NAMALWA (cell line): Measurements from ENCODE around the gene KCNH4.
"Not testable (repeated sequence)": the region's sequence is repeated elsewhere in the genome, so short reads cannot be mapped to it uniquely, and the experiment has no call there.

Experiments
- DNase-seq: peaks from one replicate; pipeline ENCODE4 v3.0.0-alpha.2; 2015; ENCODE audit warnings: low spot score

The KCNH4 gene

DNA sequence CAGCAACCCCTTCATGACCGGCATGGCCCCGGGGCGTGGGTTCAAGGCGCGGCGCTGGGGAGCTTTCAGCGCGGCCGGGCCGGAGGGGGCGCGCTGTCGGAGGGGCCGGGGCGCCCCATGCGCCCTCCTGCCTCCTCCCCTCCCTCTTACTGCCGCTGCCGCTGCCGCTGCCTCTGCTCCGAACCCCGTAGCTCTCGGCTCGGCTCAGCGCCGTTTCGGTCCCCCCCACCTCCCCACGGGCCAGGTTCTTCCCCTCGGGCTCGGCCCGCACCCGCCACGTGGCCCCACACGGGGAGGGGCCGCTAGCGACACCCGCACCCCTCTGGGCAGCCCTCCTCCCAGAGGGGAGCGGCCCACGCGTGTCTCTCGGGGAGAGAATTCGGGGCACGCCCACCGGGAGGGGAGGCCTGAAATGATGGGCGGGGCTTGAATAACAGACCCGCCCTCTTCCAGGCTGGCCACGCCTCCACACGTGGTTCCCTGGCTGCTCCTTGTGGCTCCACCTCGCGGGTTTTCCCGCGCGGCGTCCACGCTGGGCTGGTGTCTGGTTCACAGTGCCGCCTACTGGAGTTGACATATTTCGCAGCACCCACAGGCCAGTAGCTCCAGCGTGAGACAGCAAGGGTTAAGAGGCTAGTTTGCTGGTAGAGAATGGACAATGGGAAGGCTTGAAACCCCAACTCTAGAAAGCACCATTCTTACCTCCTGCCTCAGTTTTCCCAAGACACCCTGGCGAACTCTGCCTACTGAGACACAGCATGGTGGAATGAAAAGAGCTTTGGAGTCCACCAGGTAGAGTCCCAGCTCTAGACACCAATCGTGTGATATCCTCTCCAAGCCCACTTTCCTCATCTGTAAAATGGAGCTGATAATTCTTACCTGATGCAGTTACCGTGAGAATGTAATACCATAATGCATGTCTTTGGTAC, at the start of gene KCNH4:
Gene KCNH4, minus strand, starts transcription at position 221 of the 929 bp plus-strand sequence. Its CDS starts 197 bp downstream, at position 24.
- DNase-seq, result peak; percentile 92

GRCh38 chr17:42230225-42230624, 49.3 kb upstream of the KCNH4 start:
- DNase-seq, result no peak

GRCh38 chr17:42227849-42228700, 47.1 kb upstream of the KCNH4 start:
- DNase-seq, result no peak

GRCh38 chr17:42225646-42226045, 44.7 kb upstream of the KCNH4 start:
- DNase-seq, result no peak

DNA sequence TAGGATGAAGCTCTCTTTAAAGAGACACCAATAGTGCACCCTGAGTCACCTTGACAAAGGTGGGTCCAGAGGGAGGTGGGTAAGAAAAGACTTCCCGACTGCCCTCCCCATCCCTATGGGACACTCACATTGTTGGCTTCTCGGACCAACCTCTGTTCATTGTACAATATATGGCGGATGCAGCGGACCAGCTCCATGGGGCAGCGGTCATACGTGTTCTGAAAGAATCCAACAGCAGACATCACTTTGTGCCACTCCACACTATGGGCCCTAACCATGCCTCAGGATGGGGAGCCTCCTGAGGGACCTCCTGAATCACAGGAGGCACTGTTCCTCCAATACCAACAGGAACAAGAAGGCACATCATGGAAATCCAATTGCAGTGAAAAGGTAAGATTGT, 43.7 kb upstream of the KCNH4 start:
- DNase-seq, result no peak

GRCh38 chr17:42221886-42222745, 41.2 kb upstream of the KCNH4 start:
- peak; percentile 71 for DNase-seq

DNA sequence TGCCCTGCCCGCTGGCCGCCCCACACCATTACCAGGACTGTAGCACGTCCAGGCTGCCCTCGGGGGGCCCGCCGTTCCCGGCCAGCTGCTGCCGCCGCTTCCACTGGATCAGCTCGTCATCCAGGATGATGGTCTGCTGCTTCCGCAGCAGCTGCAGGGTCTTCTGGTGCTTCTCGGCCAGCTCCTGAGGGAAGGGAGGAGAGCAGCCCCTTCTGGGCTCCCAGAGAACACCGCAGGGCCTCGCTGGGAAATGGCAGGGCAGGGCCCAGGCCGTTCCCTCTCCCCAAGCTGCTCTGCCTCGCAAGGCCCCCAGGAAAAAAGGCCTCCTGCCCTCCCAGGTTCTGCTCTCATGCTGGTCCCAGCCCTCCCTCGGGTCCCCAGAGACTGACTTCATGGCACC, 38.3 kb upstream of the KCNH4 start:
- DNase-seq, result not testable (repeated sequence)

GRCh38 chr17:42214156-42214555, 33.2 kb upstream of the KCNH4 start:
- no peak for DNase-seq

GRCh38 chr17:42212382-42212781, 31.4 kb upstream of the KCNH4 start:
- no peak for DNase-seq

DNA sequence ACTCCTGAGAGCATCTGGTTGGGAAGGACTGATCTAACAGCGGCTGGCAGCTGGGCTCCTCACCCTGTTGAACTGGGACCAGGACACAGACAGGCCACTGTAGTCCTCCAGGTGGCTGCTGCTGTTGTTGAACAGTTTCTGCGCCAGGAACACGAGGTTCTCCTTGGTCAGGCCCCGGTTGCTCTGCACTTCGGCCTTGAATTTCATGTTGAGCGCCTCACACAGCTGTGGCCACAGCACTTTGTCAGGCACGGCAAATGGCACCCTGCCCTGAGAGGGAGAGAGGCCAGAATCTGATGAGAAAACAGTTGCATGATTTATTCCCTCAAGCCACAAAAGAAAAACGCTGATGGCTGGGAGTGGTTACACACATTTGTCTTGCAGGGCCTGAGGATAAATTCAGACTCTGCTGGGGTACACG, 31.0 kb upstream of the KCNH4 start:
- DNase-seq, result not testable (repeated sequence)

- no peak for DNase-seq
Observed at GRCh38 chr17:42210046-42210445, 29.1 kb upstream of the KCNH4 start.

DNA sequence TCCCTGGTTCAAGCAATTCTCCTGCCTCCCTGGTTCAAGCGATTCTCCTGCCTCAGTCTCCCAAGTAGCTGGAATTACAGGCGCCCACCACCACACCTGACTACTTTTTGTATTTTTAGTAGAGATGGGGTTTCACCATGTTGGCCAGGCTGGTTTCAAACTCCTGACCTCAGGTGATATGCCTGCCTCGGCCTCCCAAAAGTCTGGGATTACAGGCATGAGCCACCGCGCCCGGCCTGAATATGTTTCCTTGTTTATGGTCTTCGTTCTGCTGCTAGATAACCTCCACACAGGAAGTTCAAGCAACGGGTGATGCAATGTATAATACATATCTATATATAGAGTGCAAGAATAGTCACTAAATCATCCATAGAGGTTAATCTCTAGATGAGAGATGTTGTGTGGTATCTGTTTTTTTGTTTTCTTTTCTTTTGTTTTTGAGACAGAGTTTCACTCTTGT, 25.2 kb upstream of the KCNH4 start:
- not testable (repeated sequence) for DNase-seq

- DNase-seq, result no peak
Observed at GRCh38 chr17:42203354-42203753, 22.4 kb upstream of the KCNH4 start.

GRCh38 chr17:42202696-42203095, 21.8 kb upstream of the KCNH4 start:
- no peak for DNase-seq

DNA sequence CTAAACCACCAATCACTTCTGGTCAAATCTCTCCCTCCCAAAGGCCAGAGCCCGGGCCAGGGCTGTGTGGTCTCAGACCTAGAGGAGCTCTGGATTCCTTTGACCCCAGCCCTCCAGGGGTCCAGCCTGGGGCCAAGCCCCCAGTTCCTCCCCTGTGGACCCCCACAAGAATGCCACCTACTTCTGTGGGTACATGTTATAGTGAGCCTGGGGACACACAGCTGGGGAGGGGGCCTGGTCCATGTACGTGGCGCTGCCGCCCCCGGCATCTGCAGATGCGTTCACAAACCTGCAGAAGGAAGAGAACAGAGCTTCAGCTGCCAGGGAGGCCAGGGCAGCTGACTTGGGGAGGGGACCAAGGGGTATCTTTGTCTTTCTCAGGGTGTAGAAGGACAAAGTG, 21.2 kb upstream of the KCNH4 start:
- no peak for DNase-seq

DNA sequence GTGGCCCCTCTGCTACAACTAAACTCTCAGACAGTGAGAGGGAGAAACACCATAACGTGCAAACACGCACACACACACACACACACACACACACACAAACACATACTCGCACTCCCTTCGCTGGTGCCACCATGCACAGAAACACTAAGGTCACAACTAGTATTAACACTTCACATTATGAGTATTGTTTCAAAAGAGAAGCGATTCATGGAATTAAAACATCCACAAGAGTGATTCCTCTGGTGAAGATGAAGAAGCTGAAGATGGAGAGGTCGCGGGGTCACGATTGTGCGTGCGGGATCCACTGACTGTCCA, 20.5 kb upstream of the KCNH4 start:
- DNase-seq, result no peak

DNA sequence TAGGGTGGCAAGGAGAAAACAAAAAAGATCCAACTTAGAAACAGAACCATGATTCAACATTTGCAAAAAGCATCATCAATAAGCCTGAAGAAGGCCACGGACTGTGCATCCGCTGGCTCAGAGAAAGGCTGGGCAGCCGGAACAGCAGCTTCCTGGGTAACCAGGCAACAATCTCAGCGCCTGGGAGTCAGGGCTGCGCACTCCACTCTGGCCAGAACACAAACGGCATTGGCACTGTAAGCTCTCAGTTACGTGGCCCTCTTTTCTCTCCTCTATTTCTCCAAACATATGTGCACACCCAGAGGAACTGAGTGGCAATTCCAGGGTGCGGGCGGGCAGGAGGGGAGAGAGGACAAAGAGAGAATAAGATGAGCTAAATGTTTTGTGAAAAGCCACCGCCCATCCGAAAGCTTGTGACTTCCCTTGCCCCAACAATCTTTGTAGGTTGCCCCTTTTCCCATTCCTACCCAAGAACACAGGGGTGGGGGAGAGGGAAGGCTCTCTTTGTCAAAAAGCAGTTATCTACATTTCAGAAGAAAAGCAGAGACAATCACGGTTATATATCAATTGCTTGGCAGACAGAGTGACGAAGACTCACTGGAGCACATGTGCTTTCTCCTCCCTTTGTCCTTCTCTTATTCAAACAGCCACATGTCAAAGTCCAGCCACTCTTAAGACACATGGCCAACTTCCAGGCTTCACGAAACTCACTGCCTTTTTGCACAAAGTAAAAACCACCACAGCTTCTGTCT, 19.9 kb upstream of the KCNH4 start:
- no peak for DNase-seq

DNA sequence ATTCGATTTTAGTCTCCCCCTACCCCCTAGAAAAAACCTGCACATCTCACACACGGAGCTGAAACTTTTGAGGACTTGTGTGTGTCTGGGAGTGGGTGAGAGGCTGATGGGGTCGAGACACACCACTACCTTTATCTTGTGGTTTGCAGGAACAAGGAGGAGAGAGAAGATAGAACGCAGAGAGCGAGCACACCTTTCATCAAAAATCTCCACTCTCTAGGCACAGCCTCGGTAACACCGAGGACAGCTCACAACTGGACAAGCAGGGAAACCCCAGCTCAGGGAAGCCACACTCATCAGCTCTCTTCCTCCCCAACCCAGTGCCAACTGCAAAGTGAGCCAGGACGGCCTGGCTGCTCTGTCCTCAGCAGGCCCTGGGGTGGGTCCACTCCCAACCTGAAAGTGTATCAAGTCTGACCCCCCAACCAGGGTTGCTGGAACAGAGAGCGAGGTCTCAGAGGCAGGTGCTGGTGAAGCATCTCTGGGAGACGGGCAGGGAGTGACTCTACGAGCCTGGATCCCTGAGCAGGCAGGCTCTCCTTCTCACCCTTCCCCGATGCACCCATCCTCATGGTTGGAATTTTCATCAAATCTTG, 18.6 kb upstream of the KCNH4 start:
- no peak for DNase-seq

GRCh38 chr17:42198897-42199296, 18.0 kb upstream of the KCNH4 start:
- peak; percentile 71 for DNase-seq

GRCh38 chr17:42197564-42198156, 16.7 kb upstream of the KCNH4 start:
- no peak for DNase-seq
